GM19463 (cell line): ENCODE measurements around the gene GJC1.

Experiments used
- ATAC-seq: cut with Tn5 transposase; IDR thresholded peaks from one replicate; pipeline ENCODE4 v1.9.1; 2021; ENCODE audit warnings: mild to moderate bottlenecking, moderate library complexity; ENCODE audit not compliant: unreplicated experiment

GJC1 gene

GRCh38 chr17:44829523-44830358 is at the start of gene GJC1:
Gene GJC1 (minus strand): TSS chr17:44830287. CDS start chr17:44805817, 24,470 bp downstream.
- no peak for ATAC-seq

DNA sequence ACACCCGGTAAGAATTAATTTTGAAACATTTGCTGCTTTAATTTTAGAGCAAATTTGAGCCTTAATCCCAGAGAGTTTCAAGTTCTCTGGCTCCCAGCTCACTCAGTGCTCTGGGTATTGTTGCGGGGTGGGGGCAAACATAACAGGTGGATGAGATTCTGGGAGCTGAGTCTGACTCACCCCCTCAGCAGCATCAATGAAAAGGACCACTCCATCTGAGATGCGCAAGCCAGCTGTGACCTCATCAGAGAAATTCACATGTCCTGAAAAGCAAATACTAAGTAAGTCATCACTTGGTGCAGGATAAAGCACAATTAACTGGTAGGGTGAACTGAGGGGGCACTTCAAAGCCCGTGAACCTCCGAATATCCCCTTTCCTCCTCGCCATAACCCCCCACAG is 49.3 kb upstream of the GJC1 start:
- ATAC-seq: no peak

- ATAC-seq: no peak
Measured at GRCh38 chr17:44878627-44879221, 48.6 kb upstream of the GJC1 start.

- no peak for ATAC-seq
Measured at GRCh38 chr17:44877121-44877520, 47.0 kb upstream of the GJC1 start.

DNA sequence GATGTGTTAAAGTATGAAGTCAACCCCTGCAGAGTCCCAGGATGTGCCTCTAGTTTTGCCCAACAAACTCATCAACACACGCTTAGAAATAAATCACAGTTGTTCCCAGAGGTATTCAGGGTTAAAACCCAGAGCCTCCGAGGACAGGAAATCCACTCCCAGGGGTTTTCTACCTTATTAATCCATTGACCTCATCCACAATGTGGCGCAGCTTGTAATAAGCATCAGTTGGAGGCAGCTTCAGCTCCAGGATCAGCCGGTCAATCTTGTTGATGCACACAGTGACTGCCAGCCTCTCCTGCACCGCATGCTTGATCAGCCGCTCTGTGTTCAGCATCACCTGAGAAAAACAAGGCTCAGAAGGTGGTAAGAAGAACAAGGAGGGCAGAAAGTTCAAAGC is 45.7 kb upstream of the GJC1 start:
- no peak for ATAC-seq

- ATAC-seq: no peak
Measured at GRCh38 chr17:44872131-44872768, 42.2 kb upstream of the GJC1 start.

DNA sequence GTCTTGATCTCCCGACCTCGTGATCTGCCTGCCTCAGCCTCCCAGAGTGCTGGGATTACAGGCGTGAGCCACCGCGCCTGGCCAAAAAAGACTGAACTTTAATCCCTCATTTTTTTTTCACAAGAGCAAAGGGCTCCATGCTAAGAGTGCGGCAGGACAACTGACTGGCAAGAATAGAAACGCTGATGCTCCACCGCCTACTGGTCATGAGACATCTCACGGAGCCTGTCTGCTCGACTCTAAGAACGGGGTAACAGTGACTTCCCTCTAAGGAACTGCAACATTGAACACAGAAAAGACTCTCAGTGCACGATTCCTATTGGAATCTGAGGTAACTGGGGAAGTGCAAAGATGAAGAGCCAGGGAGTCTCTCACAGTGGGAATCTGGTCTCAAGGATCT is 41.5 kb upstream of the GJC1 start:
- ATAC-seq: no peak

DNA sequence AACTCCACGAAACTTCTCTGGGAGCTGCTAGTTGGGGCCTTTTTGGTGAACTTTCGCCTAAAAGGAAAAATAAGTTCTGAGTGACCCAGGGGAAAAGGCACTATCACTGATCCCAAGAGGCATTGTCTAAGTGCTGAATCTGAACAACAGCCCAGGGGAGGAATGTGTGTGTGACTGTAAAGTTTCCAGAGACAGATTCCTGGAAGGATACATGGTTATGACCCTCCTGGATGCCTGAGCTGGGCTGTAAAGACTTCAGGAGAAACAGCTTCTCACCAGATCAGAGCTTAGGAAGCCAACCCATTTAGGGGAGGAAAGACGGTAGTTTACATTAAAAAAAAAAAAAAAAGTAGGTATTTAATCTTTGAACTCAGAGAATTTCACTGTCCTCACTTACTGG is 37.8 kb upstream of the GJC1 start:
- ATAC-seq: no peak

GRCh38 chr17:44865931-44866330 is 35.8 kb upstream of the GJC1 start:
- ATAC-seq: no peak

GRCh38 chr17:44865231-44865660 is 35.2 kb upstream of the GJC1 start:
- no peak for ATAC-seq

DNA sequence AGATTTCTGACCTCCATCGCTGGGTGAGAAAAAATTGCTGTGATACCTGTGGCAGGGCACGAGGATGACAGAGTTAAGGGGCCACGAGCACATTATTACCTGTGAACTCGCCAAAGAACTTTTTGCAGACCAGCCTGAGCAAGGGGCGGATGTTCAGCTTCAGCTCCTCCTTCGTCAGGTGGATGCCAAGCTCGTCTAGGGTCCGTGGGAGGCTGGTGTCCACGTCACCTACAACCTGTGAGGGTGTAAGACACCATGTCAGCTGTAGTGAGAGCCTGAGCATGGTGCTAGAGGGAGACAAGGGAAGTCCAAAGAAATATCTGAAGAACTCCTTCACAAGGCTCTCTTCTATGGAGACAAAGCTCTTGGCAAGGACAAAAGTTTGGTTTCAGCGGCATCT is 34.7 kb upstream of the GJC1 start:
- ATAC-seq: no peak

DNA sequence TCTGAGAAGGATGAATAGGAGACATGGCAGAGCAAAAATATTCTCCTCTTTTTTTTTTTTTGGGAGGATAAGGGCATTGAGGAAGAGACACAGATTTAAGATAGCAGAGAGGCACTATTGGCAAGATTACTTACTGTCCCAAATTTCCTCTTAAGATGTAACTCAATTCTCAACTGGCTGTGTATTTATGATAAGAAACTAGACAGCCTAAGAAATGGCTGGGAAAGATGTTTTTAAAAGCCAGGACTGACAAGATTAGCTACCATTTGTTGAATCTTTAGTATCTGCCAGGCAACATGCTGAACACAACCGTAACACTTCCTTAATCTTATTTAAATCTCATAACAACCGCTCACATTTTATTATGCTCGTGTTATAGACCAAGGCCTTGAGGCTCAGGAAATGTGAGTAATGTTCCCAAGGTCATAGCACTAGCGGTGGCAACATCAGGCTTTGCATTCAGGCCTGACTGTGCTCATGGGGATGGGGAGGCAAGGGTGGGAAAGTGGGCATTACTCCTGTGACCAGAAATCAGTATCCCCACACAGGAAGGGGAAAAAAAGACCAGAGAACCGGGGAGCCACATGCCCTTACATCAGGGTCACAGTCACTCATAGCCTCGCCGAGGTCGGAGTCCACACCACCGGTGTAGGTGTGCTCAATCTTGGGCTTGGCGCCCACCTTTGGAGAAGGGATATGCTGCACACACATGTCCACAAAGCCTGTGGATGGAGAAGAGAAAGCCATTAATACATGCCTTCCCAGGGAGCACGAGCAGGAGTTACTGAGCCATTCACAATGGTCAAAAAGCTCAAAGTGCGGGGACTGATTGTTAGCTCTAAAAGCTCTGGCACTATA is 33.2 kb upstream of the GJC1 start:
- no peak for ATAC-seq

DNA sequence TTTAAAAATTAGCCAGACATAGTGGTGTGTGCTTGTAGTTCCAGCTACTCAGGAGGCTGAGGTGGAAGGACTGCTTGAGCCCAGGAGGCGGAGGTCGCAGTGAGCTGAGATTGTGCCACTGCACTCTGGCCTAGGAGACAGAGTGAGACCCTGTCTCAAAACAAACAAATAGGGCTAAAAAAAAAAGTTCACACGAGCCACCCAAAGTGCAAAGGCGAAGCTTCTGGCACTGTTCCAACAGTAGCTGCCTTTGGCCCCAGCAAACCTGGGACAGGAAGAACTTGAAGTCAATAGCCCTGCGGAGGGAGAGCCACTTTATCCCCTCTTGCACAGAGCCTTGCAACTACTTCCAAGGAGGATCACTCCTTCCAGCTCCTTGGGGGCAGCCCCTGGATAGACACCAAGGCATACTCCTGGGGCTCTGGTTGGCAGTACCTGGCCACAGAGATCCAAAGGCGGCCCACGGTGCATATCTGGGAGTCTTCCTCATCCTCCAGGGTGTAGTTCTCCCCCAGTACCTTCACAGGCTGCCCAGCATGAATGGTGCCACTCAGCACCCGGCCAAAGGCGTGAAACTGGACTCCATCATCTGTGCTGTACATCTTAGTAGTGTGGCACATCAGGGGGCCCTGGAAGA is 32.3 kb upstream of the GJC1 start:
- ATAC-seq: no peak

- ATAC-seq: no peak
Measured at GRCh38 chr17:44859701-44860100, 29.6 kb upstream of the GJC1 start.

DNA sequence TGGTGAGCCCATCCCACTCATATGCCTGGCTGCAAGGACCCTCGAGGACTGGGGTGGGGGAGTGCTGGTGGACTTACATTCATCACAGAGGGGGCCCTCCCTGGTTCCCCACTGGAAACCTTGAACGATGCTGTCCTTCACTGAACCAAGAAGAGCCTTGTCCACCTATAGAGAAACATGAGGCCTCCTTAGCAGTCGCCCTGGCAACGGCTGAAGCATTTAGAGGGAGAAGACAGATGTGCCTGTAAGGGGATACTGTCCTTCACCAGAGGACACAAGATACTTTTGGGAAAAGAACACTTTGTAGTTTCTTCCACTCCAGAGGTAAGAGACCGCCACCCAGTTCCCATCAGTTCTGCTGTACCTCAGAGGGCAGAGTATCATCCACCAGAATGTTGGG is 24.1 kb upstream of the GJC1 start:
- no peak for ATAC-seq

GRCh38 chr17:44850612-44851011 is 20.5 kb upstream of the GJC1 start:
- no peak for ATAC-seq

DNA sequence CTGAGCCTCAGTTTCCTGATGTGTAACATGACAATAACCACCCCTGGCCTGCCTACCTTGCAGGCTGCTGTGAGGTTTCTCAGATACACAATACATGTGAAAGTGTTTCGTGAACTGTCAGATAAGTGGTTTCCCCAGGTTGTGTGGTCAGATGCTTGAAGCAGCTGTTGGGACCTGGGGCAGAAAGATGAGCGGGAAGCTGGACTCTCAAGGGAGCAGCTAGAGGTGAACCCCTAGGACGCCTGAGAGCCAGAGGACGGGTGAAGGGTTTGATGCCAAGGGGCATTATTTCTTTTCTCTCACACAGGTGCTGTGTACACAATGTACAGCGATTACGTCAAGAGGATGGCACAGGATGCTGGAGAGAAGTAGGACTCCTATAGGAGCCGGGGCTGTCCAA is 19.9 kb upstream of the GJC1 start:
- ATAC-seq: no peak

DNA sequence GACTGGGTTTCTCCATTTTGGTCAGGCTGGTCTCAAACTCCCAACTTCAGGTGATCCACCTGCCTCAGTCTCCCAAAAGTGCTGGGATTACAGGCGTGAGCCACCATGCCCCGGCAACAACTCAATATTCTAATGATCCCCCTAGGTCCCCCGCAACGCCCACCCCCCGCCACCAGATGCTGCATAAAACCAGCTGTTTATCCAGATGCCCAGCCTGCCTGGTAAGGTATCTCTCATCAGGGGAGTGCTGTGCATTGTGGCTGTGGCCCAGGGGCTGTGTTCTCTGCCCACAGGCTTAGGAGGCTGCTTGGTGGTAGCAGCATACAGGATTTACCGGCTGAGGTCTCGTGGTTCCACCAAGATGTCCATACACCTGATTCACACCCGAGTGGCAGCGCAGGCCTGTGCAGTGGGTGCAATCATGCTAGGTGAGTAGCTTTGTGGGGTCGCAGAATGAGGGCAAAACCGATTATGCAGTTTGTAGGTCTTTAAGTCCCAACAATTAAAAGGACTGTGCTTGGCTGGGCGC is 18.9 kb upstream of the GJC1 start:
- no peak for ATAC-seq

GRCh38 chr17:44848257-44848795 is 18.2 kb upstream of the GJC1 start:
- ATAC-seq: no peak

DNA sequence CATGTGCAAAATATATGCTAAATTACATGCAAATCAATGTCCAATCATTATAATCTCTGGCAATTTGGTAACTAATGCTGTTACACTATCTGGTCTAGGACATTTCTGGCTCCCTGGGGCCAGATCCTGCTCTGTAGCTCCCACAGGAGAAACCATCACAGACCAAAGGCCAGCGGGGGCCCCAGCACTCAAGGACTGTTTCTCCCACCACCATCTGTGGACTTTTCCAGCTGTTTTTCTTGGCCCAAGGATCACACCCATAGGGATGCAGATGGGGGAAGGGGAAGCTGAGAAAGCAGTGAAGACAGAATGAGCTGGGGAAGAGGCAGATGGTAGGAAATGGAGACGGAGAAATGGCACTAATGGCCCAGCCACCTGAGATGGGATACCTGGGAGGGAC is 17.5 kb upstream of the GJC1 start, which contains the start of gene HIGD1B:
HIGD1B (plus strand) TSS at position 298 of the 400 bp plus-strand sequence. CDS start 270 bp downstream, outside the sequence.
- ATAC-seq: no peak
